ENCODE data around the gene FARS2. TPM values are rescaled to one million over a fixed set of nuclear protein-coding genes. Genes with fewer than 3 reads are reported as not detected.

Gene FARS2
- total RNA-seq, 1 donor from 2014 or later: 36.6 TPM

DNA sequence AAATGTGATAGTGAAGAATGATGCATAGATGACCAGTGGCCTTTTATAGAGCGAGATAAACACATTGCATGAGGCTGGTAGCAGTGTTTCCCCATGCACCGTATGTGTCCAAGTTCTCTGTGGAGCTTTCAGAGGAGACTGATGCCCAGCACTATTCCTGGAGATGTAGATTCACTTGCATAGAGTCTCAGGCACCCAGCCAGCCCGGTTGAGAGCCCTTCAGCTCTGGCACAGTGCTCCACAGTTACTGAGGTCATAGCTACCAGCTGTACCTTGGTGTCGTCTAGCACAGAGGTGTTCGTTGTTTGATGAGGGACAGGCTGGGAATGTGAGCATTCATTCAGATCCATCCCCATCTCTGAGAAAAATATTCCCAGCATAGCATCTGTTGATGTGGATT is 328.9 kb downstream of the FARS2 start:
- DNase-seq: no peak

DNA sequence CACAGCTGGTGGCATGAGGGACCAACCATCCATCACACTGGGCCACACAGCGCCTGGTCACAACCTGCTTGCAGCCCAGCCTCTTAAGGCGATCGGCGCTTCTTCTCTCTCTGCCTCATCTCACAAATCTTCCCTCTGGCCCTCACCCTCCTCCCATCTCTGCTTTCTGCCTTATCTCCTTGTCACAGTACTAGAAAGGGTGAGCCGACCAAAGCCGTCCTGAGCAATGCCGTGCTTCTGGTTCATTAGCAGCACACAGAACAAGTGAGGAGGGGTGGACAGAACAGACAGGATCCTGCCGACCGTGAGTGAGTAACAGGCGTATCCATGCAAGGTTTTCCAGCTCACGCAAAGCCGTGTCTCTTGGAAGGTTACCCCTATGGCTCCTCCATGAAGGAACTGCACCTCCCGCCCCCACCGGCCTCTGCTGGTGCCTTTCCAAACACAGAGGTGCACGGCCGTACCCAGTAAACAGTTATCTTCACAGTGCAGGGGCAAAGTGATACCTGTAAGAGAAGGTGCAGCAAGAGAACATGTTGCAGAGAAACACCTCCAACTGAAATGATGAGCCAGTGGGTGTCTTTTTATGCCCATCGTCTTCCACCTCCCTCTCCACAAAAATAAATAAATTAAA is 331.7 kb downstream of the FARS2 start:
- DNase-seq: no peak

DNA sequence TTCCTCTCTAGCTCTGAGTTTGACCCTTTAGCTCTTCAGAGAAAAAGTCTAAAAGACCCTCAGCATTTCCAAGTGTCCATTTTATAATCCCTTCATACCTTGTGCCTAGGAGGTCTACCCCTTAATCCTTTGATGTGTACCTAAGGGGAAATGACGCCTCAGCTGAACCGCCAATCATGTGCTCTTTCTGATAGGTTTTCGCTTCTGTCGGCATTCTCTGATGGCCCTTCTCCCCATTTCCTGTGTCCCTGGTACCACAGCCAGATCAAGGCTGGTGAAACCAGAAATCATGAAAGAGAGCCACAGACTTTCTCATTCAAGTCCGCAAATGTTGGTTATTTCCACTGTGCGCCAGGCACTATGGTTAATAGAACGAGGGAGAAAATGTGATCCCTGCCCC is 333.9 kb downstream of the FARS2 start:
- no peak for DNase-seq

DNA sequence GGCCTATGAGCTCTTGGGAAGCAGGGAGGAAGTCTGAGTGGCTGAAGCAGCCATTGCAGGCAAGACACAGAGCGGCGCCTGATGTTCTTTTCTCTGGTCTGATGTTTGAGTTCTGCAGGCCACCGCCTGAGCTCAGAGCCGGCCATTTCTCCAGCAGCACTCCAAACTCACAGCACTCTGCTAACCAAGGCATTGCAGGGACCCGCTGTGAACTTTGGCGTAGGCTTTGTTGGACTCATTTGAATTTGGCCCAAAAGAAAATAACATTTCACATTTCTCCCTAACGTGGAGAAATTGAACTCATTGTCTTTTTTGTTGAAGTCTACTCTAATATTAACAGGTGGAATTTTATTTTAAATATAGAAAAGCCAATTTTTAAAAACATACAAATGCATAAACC is 336.1 kb downstream of the FARS2 start:
- no peak for DNase-seq

- DNase-seq: no peak
These were observed 336.8 kb downstream of the FARS2 start for GRCh38 chr6:5598123-5598522.

DNA sequence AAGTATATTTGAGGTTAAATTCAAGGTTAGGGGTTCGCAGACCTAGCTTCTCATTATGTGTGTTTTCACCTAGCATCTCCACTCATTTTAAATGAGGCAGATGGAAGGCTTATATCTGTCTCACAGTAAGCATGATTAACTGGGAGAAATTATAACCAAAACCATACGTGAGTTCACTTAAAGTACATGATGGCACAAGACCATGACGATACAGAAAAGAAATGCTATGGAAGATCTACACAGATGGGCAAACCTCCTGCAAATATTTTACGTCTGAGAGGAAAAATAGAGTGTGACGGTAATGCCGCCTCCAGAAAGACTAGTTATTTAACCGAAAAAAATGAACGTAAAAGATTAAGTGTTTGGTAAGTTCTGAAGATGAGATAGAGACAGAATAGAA is 337.8 kb downstream of the FARS2 start:
- no peak for DNase-seq

DNA sequence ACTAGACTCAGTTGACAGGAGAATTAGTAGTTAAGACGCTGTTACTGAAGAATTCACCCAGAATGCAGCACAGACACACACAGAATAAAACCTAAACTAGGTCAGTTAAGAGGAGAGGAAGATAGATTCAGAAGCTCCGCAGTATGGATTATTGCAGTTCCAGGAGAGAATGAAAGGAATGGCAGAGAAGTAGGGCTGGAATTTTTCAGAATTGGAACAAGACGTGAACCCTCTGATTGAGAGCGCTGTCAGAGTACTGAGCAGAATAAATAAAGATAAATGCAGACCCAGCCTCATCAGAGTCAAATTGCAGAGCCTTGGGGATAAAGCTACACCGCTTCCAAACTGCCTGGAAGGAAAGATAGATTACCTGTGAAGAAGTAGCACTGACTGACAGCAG is 344.6 kb downstream of the FARS2 start:
- no peak for DNase-seq

DNA sequence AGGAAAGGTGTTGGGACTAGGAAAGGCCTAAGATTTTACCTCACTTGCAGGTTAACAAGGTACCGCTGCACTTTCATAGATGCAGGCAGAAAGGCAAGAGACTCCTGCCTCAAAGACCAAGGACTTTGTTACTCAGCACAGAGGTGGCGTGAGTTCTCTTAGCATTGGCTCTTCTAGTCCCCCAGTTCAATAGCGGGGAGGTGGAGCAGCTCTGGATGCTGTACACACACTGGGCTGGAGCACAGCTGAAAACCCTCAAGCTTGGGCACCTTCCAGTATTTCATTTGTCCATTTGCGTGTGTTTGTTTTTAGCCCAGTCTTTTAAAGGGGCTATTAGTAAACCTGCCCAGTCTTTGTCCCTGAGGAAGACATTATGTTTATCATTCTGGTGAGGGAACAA is 345.2 kb downstream of the FARS2 start:
- no peak for DNase-seq

DNA sequence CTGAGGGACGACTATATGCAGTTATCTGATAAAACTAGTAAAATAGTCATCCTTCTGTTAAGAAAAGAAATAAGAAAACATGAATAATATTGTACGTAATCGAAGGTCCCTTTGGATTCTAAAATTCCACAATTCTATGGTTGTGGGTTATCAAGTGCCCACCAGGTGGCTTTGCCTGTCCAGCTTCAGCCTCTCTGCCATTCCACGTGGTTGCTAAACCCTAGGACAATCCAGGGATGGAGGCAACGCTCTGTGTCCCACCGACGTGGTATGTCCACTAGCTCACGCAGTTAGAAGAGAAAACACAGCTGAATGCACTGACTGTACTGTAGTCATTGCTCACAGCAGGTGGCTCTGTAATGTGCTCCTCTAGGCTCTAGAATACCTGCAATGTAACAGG is 349.3 kb downstream of the FARS2 start:
- DNase-seq: no peak

- DNase-seq: no peak
These were observed 355.9 kb downstream of the FARS2 start for GRCh38 chr6:5617179-5617578.

- no peak for DNase-seq
These were observed 357.9 kb downstream of the FARS2 start for GRCh38 chr6:5619249-5619648.

DNA sequence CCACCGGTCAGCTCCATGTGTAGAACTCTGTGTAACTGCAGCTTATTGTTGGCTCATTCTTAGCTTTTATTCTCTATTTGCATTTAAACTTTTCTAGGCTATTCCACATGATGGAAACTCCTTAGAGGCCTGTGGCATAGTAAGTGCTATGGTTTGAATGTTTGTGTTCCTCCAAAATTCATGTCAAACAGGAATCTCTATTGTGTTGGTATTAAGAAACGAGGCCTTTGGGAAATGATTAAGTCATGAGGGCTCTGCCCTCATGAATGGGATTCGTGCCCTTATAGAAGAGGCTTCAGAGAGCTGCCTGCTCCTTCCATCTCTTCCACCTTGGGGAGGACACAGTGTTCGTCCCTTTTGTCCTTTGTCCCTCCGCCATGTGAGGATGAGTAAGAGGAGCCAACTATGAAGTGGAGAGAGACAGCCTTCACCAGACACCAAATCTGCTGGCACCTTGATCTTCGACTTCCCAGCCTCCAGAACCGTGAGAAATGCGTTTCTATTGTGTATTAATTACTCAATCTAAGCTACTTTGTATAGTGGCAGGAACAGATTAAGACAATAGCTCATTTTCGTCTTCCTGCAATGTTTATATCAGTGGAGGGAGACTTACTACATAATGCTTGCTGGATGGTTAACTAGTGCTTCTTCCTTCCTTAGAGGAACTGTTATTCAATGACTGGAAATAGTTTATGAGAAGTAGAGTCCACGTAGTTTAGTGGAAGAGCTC is 361.1 kb downstream of the FARS2 start:
- DNase-seq: peak; percentile 78

DNA sequence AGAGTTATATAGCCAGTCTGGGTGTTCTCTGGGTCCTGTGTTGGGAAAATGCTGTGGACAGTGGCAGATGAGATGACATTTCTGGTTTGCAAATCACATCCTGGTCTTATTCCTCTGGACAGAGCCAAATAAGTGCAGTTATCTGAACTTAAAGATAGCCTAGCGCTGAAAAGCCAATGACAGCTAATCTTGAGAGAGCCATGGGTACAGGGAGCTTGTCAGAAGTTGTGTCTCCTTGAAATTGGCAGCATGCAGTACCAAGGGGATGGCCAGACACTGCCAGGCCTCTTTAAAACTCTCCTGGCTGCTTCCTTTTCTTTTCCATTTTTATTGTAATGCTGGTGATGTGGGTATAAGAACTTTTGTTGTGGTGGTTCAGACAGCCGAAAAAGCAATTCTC is 362.5 kb downstream of the FARS2 start:
- no peak for DNase-seq

DNA sequence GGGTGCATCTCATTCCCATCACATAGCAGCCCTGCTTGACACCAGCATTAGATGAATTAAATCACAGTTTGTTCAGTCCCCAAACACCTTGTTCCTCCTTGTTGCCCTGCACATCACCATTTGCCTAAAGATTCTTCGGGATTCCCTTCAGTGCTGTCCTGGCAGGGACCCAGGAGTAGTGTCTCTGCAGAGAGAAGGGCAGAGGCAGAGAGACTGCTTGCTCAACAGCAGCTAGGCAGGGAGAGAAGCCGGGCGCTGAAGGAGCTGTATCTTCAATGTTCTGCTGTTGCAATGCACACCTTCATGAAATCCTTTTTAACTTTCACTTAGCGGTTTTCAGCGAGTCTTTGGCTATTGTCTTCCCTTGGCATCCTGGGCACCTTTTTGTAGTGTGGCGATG is 362.9 kb downstream of the FARS2 start:
- DNase-seq: no peak

GRCh38 chr6:5626727-5627426 is 365.6 kb downstream of the FARS2 start:
- DNase-seq: no peak

DNA sequence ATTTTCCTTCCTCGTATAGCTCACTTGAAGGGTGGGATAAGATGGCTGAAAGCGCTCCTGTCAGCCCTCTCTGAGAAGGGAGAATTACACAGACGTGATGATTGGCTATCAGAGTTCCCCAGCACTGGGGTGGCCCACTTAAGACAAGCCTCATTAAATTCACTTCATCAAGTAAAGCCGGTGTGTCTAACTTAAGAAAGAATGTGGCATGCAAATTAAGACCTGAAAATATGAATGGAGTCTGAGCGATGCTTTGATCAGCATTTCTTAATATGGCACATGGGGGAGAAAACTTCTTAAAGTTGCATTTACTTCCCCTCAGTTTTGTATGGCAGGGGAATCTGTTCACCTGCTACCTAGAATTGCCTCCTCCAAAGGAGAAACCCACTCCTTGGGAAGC is 369.3 kb downstream of the FARS2 start:
- no peak for DNase-seq

DNA sequence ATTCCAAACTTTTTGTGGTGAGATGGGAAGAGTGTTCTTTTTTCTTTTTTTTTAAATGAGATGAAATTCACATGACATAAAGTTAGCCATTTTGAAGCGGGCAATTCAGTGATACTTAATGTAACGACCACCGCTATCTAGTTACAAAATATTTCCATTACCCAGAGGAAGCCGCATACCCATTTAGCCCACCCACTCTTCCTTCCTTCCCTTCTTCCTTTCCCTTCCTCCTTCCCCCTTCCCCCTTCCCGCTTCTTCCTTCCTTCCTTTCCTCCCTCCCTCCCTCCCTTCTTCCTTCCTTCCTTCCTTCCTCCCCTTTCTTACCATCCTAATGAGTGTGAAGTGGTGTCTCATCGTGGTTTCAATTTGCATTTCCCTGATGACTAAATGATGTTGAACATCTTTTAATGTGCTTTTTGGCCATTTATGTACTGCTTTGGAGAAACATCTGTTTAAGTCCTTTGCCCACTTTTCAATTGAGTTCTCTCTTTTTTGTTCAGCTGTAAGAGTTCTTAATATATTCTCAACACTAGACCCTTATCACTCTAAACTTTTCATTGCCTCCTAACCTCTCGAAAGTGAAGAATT is 371.1 kb downstream of the FARS2 start:
- no peak for DNase-seq

GRCh38 chr6:5634525-5634924 is 373.2 kb downstream of the FARS2 start:
- DNase-seq: no peak

DNA sequence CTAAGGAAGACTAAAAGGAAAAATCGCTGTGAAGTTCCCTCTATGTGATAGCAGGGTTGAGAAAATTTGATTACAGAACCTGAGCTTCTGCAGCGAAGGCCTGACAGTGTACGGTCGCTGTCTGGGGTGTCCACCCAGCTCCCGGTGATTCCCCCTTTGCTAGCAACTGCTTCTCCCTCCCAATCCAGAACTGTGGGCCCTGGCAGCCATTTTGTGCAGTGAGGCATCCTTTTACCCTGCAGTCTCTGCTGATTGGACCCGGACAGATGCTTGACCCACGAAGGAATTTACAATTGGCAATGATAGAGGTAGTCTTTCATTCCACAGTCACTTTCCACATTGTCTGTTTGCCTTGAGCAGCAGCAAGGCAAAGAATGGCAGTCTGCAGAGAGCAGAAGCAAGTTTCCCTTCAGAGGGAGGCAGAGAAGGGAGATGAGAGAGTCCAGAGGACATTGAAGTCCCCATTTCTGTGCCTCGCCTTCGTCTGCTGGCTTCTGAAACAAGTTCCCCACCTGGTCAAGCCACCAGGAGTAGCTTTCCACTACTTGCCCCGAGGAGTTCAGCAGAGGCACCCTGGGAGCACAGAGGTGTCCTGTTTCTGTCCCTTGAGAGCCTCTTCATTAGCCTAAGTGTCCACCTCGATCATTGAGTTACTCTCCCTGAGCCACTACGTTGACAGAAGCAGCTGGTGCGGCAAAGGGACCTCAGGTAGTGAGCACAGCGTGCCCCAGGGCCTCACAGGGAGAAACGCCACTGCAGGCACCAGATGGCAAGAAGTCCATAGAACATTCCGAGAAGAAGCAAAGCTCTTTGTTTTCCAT is 375.1 kb downstream of the FARS2 start:
- no peak for DNase-seq

- no peak for DNase-seq
These were observed 376.4 kb downstream of the FARS2 start for GRCh38 chr6:5637714-5638113.

DNA sequence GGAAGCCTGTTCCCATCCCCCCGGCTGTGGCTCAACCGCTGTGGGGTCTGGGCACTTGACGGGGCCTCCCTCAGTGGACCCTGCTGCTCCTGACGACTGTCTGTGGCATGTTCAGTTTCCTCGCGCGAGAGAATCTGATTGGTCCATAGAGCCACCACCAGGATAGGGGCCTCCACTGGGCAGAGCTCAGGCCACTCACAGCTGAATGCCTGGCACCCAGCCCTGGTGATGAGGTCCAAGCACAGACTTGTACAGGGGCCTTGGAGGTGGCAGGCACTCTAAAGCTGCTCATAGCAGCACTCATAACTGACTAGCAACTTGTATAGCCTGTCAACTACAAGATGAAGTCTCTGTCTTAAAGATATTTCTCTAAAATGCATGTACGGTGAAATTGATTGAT is 377.4 kb downstream of the FARS2 start:
- no peak for DNase-seq

DNA sequence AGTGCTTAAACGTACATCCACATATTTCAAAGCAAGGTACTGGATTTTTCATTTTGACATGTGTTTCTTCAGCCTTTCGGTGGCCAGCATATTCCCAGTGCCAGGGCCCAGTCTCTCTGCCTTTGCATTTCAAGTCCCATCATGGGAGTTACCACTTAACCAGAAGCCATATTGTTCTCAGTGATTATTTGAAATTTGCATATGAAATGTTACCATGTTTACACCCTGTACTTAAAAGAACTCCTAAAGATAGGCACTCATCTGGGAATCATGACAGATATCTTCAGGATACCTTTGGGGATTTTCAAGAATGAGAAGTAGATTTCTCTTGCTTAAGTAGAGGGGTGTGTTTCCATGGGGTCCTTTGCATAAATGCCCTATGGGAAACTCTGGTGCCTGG is 377.9 kb downstream of the FARS2 start:
- DNase-seq: no peak

- no peak for DNase-seq
These were observed 379.3 kb downstream of the FARS2 start for GRCh38 chr6:5640614-5641013.
